SIG-M5 (cell line): ENCODE data around the gene CCL23.
"Not testable (repeated sequence)": the region's sequence is repeated elsewhere in the genome, so short reads cannot be mapped to it uniquely, and the experiment has no call there.

Source experiments
- DNase-seq: peaks from one replicate; lab custom pipeline; 2025; lab: John Stamatoyannopoulos, UW

The CCL23 gene

GRCh38 chr17:36017799-36018198 lies at the start of gene CCL23:
TSS of gene CCL23 (minus strand) at chr17:36017972. CDS start at chr17:36017897, 75 bp downstream.
- no peak for DNase-seq

- DNase-seq = no peak
Observed at GRCh38 chr17:36066365-36066985, 48.7 kb upstream of the CCL23 start.

GRCh38 chr17:36063786-36064541 lies 46.2 kb upstream of the CCL23 start, which contains the start of gene CCL18:
TSS of gene CCL18 (plus strand) at chr17:36064272. CDS start at chr17:36064343, 71 bp downstream.
- DNase-seq = no peak

- no peak for DNase-seq
Observed at GRCh38 chr17:36060816-36061215, 43.0 kb upstream of the CCL23 start.

DNA sequence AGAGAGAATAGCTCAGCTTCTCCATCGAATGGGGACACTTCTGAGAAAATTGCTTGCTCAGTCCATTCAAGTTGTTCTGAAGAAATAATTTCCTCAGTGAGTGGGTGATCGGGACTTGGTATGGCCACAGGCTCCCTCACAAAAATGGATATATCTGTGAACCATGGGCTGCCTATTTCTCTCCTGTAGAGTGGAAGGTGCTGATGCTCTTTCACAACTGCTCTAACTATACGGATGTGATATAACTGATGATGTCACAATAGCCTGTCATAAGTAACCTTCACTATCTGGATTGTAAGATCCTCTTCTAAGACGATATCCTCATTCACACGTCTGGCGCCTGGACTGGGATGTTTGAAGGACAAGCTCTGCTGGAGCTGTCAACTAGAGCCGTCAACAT lies 41.6 kb upstream of the CCL23 start:
- no peak for DNase-seq

DNA sequence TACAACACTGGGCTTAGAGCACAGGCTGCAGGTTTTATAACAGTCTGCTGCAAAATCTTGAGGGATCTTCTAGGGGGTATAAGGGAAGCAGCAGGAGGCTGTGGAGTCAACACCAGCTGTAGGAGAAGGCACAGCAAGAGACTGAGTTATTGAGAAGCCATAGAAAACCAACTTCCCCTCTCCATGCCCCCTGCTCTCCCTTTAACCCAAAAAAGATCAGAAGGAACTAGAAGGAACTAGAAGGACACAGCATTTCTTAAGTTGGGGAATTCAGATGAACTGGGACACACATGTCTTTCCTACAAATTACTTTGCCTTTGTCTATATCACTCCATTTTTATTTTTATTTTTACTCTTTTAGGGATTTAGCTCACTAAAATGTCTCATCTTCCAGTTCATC lies 40.1 kb upstream of the CCL23 start:
- DNase-seq = no peak

DNA sequence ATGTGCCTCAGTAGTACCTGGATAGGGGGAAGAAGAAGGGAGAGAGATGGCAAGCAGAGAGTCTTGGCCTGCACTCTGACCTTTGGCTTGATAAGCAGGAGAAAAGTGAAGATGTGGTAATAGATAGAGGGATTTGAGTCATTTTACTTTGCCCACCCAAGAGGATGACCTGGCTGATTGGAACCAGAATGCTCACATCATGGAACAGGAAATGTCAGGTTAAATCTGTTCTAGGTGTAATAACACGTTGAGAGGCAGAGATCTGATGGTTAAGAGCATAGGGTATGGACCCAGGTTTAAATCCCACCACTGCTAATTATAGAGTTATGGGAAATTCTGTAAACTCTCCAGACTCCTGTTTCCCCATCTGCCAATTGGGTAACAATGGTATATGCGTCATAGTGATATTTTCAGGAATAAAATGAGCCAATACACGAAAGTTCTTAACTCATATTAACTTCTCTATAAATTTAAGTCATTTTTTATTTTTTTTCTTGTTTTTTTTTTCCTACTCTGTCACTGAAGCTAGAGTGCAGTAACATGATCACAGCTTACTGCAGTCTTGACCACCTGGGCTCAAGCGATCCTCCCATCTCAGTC lies 38.2 kb upstream of the CCL23 start:
- no peak for DNase-seq

DNA sequence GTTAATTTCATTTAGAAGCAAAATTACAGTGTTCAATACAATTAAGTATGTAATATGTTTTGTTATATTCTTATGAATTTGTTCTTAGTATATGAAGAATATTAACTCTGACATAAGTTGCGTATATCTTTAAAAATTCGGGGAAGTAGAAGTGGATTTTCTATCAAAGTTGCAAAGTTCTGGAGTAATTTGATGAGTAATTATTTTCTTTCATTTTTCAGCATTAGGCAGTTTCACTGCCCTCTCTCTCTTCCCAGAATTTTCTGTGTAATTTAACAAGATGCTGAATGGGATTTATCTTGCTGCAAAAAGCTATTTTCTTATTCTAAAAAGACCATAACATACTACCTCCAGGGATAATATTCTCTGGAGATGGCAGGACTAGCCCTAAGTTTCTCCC lies 37.4 kb upstream of the CCL23 start:
- no peak for DNase-seq

DNA sequence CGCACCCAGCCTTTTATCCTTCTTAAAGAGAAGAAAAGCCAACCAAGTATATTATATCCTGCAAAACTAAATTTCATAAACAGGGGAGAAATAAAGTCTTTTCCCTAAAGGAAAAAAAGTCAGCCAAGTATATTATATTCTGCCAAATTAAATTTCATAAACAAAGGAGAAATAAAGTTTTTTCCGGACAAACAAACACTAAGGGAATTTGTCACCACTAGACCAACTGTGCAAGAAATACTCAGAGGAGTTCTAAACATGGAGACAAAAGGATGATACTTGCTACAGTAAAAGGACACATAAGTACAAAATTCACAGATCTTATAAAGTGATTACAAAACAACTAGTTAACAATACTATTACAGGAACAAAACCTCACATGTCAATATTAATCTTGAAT lies 31.9 kb upstream of the CCL23 start:
- DNase-seq = no peak

DNA sequence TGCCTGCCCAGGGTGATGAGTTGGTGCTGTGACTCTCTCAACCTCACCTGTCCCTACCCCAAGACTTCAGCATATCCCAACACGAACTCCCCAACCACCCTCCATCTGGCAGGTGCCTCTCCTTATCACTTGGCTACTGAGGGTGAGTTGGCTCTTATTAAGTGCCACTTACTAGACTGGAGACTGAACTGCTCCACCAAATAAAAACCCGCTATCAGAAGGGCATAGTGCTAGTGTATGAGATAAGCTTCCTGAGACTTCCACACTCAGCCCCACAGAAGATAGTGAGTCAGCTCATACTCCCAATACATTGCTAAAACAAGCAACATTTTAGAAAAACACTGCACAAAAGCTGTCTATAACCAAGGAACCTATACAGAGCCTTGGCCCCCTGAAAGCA lies 30.3 kb upstream of the CCL23 start:
- DNase-seq = no peak

GRCh38 chr17:36036235-36036634 lies 18.5 kb upstream of the CCL23 start:
- DNase-seq = peak; percentile 60

DNA sequence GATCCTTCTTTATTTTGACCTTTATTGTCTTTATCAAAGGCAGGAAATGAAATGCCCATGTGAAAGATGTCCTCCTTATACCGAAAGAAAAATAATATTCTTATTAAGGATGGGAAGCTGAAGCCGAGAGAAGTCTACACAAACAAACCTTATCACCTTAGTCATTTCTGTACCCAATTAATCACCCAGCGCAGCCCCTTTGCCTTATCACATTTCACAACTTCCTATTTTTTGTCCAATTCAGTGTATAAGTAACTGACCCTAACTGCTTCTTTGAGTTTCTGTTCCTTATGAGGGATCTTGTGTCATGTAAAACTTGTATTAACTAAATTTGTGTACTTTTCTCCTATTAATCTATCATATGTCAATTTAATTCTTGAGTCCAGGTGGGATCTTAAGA lies 16.4 kb upstream of the CCL23 start:
- DNase-seq = peak; percentile 84

- no peak for DNase-seq
Observed at GRCh38 chr17:36030956-36031355, 13.2 kb upstream of the CCL23 start.

- DNase-seq = no peak
Observed at GRCh38 chr17:36027761-36028160, 10.0 kb upstream of the CCL23 start.

DNA sequence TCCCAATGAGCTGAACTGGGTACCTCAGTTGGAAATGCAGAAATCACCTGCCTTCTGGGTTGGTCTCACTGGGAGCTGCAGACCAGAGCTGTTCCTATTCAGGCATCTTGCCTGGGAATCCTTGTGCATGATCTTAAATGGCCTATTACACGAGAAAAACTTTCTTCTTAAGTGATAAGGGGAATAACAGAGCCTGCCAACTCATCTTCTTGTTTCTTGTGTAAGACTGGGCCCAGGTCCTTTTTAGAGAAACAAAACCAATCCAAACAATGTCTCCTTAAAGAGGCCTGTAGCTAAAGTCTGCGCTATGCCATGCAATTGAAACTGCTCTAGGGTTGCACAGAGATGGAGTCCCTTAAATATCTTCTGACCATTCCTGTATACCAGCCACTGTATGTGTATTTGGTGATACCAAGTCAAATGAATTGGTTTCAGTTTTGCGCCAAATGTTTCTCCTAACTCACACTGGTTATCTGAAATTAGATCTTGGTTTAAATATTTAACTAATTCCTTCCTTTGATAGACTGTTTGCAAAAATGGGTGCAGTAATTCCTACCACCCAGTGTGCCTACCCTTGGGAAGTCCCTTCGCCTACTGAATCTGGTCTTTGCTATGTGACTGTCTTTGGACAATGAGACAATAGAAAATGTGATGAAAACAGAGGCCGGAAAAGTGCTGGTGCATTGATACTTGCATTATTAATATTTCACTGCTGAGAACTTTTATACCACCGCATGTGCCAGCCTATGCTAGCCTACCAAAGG lies 6.5 kb upstream of the CCL23 start:
- no peak for DNase-seq

DNA sequence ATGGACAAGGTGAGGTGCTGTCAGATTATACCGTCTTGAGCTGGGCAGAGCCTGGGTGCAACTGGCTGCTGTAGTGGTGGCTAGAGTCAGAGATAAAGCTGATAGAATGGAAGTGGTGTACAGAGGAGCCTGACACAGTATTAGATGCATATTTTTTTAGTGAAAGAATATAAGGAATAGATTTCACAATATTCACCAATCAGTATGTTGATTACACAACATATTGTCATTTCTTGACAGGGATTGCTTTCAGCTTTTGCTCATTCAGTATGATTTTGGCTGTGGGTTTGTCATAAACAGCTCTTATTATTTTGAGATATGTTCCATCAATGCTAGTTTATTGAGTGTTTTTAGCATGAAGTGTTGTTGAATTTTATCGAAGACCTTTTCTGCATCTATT lies 1.7 kb upstream of the CCL23 start:
- no peak for DNase-seq

DNA sequence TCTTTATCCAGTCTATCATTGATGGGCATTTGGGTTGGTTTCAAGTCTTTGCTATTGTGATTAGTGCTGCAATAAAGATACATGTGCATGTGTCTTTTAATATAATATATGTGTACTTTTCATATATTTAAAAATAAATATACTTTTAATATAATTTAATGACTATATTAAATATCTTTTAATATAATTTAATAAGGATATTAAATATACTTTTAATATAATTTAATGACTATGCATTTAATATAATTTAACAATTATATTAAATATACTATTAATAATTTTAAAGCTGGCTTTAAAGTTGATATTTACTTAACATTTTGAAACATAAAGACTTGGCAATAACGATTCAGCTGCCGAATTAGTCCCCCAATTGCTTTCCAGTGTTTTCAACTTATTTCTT lies 1.2 kb downstream of the CCL23 start:
- DNase-seq = no peak

GRCh38 chr17:36015895-36016294 lies 1.9 kb downstream of the CCL23 start:
- DNase-seq = not testable (repeated sequence)

- DNase-seq = no peak
Observed at GRCh38 chr17:36014946-36015345, 2.8 kb downstream of the CCL23 start.

- no peak for DNase-seq
Observed at GRCh38 chr17:36011201-36011600, 6.6 kb downstream of the CCL23 start.

DNA sequence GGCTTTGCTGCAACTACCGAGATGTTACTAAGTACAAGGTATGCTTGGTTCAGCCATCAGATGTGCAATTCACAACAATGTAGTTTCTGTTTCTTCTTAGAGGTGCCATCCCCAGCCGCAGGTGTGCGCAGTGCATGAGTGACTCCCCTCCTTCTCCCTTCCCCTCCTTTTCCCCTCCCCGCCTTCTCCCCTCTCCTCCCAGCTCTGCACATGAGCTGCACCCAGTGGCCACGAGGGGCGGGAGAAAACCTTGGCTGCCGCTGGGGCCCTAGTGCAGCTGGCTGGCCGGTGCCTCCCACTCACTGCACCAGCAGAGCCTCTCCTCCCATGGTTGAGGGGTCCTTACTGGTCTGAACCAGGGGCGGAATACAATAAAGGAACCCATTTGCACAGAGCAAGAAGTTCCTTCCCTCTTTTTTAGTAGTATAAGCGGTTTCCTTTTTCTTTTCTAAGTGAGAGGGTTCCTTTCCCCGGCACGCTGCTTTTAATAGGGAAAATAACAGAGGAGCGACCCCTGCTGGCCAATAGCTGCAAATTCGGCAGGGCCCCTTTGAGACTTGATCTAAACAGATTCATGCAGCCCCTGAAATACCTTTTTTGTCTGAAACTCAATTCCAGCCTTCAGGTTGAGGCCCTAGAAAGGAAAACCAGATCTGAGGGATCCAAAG lies 8.6 kb downstream of the CCL23 start:
- DNase-seq = no peak

DNA sequence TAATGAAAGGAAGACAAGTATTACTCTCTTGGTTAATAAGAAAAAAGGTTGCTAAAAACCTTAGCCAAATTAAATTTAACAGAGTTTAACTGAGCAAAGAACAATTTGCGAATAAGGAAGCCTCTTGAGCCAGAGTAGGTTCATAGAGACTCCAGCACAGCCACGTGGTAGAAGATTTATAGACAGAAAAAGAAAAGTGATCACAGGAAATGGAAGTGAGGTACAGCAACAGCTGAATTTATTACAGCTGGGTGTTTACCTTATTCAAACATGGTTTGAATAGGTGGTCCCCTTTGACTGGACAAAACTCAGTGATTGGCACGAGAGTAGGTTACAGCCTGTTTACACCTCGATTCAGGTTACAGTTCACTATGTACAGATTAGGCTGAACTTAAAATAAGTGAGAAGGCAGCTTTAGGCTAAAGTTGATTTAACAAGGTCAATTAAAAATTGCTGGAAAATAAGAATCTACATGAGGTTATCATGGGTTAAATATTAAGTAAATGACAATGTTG lies 13.1 kb downstream of the CCL23 start:
- no peak for DNase-seq
